ENCODE measurements around the gene PCCA. TPM values are rescaled to one million over a fixed set of nuclear protein-coding genes. Genes with fewer than 3 reads are reported as not detected.
A peak's percentile ranks its signal among the peaks of the same experiment; 100 is the strongest.

The PCCA gene
- total RNA-seq, 1 experiment from 2014 or later: 39.9 TPM

- Mint-ChIP-seq H3K36me3 (ENCODE audit: insufficient read depth, unreplicated experiment) (no peaks in the 10 kb centered on the region), H3K27me3 (ENCODE audit: insufficient read depth, unreplicated experiment) (no peaks in the 10 kb centered on the region), H3K4me3 (ENCODE audit: unreplicated experiment) (no peak overlapping the region), H3K27ac (ENCODE audit: unreplicated experiment) (no peak overlapping the region), H3K4me1 (ENCODE audit: low read depth, unreplicated experiment) (no peaks in the 10 kb centered on the region), H3K9me3 (ENCODE audit: unreplicated experiment) (no peaks in the 10 kb centered on the region)
- BruUV-seq (replicated peaks): no TSS peak
- Histone ChIP-seq H3K27me3 (replicated peaks; ENCODE audit: control insufficient read depth, insufficient read depth, low read length) (no peaks in the 10 kb centered on the region), H3K4me3 (ENCODE audit: low read depth, low read length) (no peak overlapping the region), H3K36me3 (ENCODE audit: control insufficient read depth, insufficient read depth, low read length) (no peaks in the 10 kb centered on the region), H3K4me1 (no peaks in the 10 kb centered on the region), H3K9me3 (no peaks in the 10 kb centered on the region)
- no peak for DNase-seq
- intact Hi-C loops (cut with micrococcal nuclease; ENCODE audit: unreplicated experiment): no loop called here
- ChIA-PET POLR2A (no interaction called here), CTCF (interaction anchor here (0.6 kb wide), 1 partner anchor 740 kb away, joined by 3 read pairs; no protein-coding TSS in a partner anchor)
- TF ChIP-seq, protein P1, sequence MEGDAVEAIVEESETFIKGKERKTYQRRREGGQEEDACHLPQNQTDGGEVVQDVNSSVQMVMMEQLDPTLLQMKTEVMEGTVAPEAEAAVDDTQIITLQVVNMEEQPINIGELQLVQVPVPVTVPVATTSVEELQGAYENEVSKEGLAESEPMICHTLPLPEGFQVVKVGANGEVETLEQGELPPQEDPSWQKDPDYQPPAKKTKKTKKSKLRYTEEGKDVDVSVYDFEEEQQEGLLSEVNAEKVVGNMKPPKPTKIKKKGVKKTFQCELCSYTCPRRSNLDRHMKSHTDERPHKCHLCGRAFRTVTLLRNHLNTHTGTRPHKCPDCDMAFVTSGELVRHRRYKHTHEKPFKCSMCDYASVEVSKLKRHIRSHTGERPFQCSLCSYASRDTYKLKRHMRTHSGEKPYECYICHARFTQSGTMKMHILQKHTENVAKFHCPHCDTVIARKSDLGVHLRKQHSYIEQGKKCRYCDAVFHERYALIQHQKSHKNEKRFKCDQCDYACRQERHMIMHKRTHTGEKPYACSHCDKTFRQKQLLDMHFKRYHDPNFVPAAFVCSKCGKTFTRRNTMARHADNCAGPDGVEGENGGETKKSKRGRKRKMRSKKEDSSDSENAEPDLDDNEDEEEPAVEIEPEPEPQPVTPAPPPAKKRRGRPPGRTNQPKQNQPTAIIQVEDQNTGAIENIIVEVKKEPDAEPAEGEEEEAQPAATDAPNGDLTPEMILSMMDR (IDR thresholded peaks at IDR 0.05; ENCODE audit: insufficient read depth in 1 of 2, low read depth in 1 of 2, low read length in 1 of 2, severe bottlenecking in 1 of 2, unreplicated experiment in 1 of 2): no peak
These were observed 396.4 kb downstream of the PCCA start for GRCh38 chr13:100485265-100485664.

GRCh38 chr13:100490692-100491091 is 401.8 kb downstream of the PCCA start:
- BruUV-seq (replicated peaks): no TSS peak
- Histone ChIP-seq H3K27me3 (replicated peaks; ENCODE audit: control insufficient read depth, insufficient read depth, low read length) (no peaks in the 10 kb centered on the region), H3K9me3 (no peaks in the 10 kb centered on the region), H3K4me1 (peaks cover 12% of the 10 kb centered on the region; the same call in 1 of the 2 replicates), H3K4me3 (ENCODE audit: low read depth, low read length) (no peak overlapping the region), H3K36me3 (ENCODE audit: control insufficient read depth, insufficient read depth, low read length) (no peaks in the 10 kb centered on the region)
- Mint-ChIP-seq H3K4me1 (ENCODE audit: low read depth, unreplicated experiment) (peaks cover 11% of the 10 kb centered on the region), H3K27ac (ENCODE audit: unreplicated experiment) (peak overlapping the region; percentile 33), H3K27me3 (ENCODE audit: insufficient read depth, unreplicated experiment) (no peaks in the 10 kb centered on the region), H3K4me3 (ENCODE audit: unreplicated experiment) (no peak overlapping the region), H3K9me3 (ENCODE audit: unreplicated experiment) (no peaks in the 10 kb centered on the region), H3K36me3 (ENCODE audit: insufficient read depth, unreplicated experiment) (peaks cover 5% of the 10 kb centered on the region)
- intact Hi-C loops (cut with micrococcal nuclease; ENCODE audit: unreplicated experiment): no loop called here
- peak in 1 of 2 experiments; percentile 34 for DNase-seq
- CTCF ChIA-PET: no interaction called here
- POLR2A ChIA-PET: no interaction called here
- TF ChIP-seq, protein P1 (IDR thresholded peaks at IDR 0.05; ENCODE audit: insufficient read depth in 1 of 2, low read depth in 1 of 2, low read length in 1 of 2, severe bottlenecking in 1 of 2, unreplicated experiment in 1 of 2): no peak

GRCh38 chr13:100491164-100491842 is 402.4 kb downstream of the PCCA start:
- H3K9me3 ChIP-seq: no peaks in the 10 kb centered on the region
- no TSS peak for BruUV-seq (replicated peaks)
- intact Hi-C loops (cut with micrococcal nuclease; ENCODE audit: unreplicated experiment): no loop called here
- CTCF ChIA-PET: no interaction called here
- H3K36me3 Mint-ChIP-seq (ENCODE audit: insufficient read depth, unreplicated experiment): peaks cover 5% of the 10 kb centered on the region
- no peak for DNase-seq
- H3K4me1 Mint-ChIP-seq (ENCODE audit: low read depth, unreplicated experiment): peaks cover 11% of the 10 kb centered on the region
- POLR2A ChIA-PET: no interaction called here
- TF ChIP-seq, protein P1 (IDR thresholded peaks at IDR 0.05; ENCODE audit: insufficient read depth in 1 of 2, low read depth in 1 of 2, low read length in 1 of 2, severe bottlenecking in 1 of 2, unreplicated experiment in 1 of 2): no peak
- no peak overlapping the region for H3K4me3 ChIP-seq (ENCODE audit: low read depth, low read length)
- no peaks in the 10 kb centered on the region for H3K27me3 ChIP-seq (replicated peaks; ENCODE audit: control insufficient read depth, insufficient read depth, low read length)
- peaks cover 12% of the 10 kb centered on the region; the same call in 1 of the 2 replicates for H3K4me1 ChIP-seq
- H3K4me3 Mint-ChIP-seq (ENCODE audit: unreplicated experiment): no peak overlapping the region
- H3K9me3 Mint-ChIP-seq (ENCODE audit: unreplicated experiment): no peaks in the 10 kb centered on the region
- H3K36me3 ChIP-seq (ENCODE audit: control insufficient read depth, insufficient read depth, low read length): no peaks in the 10 kb centered on the region
- H3K27ac Mint-ChIP-seq (ENCODE audit: unreplicated experiment): peak overlapping the region; percentile 33
- H3K27me3 Mint-ChIP-seq (ENCODE audit: insufficient read depth, unreplicated experiment): no peaks in the 10 kb centered on the region
